C4-2B (cell line): ENCODE measurements around the gene OVOL3.

Source experiments
- ZFX ChIP-seq: fragments of 450-650 bp; IDR thresholded peaks from 2 replicates; pipeline ENCODE4 v1.6.1; 2017
- TF ChIP-seq, protein P1 (sequence below): fragments of 450-650 bp; conservative IDR thresholded peaks from 2 replicates; pipeline ENCODE4 v1.5.1; 2017; ENCODE audit warnings: mild to moderate bottlenecking

DNA sequence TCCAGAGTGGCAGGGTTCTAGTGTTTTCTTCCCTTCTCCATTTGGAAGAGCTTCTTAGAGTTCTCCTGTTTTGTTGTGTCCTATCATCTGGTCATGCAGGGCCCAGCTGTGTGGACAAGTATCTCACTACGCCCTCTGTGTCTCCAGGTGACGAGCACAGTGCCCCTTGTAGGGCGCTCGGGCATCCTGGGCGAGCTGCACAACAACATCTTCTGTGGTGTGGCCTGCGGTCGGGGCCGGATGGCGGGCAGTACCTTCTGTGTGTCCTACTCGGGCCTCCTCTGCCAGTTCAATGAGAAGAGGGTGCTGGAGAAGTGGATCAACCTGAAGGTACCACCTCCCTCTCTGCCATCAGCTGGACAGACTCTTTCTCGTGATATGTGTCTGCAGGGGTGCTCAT lies 43.3 kb upstream of the OVOL3 start:
- TF ChIP-seq, protein P1, sequence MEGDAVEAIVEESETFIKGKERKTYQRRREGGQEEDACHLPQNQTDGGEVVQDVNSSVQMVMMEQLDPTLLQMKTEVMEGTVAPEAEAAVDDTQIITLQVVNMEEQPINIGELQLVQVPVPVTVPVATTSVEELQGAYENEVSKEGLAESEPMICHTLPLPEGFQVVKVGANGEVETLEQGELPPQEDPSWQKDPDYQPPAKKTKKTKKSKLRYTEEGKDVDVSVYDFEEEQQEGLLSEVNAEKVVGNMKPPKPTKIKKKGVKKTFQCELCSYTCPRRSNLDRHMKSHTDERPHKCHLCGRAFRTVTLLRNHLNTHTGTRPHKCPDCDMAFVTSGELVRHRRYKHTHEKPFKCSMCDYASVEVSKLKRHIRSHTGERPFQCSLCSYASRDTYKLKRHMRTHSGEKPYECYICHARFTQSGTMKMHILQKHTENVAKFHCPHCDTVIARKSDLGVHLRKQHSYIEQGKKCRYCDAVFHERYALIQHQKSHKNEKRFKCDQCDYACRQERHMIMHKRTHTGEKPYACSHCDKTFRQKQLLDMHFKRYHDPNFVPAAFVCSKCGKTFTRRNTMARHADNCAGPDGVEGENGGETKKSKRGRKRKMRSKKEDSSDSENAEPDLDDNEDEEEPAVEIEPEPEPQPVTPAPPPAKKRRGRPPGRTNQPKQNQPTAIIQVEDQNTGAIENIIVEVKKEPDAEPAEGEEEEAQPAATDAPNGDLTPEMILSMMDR, result no peak
- no peak for TF ChIP-seq ZFX
